ENCODE data around the gene CAPN12.
"Not testable (repeated sequence)": the region's sequence is repeated elsewhere in the genome, so short reads cannot be mapped to it uniquely, and the experiment has no call there.

Gene CAPN12

GRCh38 chr19:38744298-38744681 is at the start of gene CAPN12:
CAPN12 (minus strand) TSS chr19:38744474; CDS start chr19:38744165, 309 bp downstream.
- no peak for DNase-seq

- DNase-seq, result no peak
Observed at GRCh38 chr19:38793671-38794070, 49.4 kb upstream of the CAPN12 start.

GRCh38 chr19:38793177-38793576 is 48.9 kb upstream of the CAPN12 start:
- DNase-seq, result no peak

- no peak for DNase-seq
Observed at GRCh38 chr19:38792250-38793111, 48.2 kb upstream of the CAPN12 start.

- not testable (repeated sequence) for DNase-seq
Observed at GRCh38 chr19:38791451-38792064, 47.3 kb upstream of the CAPN12 start.

- not testable (repeated sequence) for DNase-seq
Observed at GRCh38 chr19:38790507-38791403, 46.5 kb upstream of the CAPN12 start.

- no peak for DNase-seq
Observed at GRCh38 chr19:38788478-38789243, 44.4 kb upstream of the CAPN12 start, which contains the start of gene LGALS7B. LGALS7B (plus strand) TSS chr19:38789200; CDS start chr19:38789227, 27 bp downstream.

GRCh38 chr19:38786572-38787265 is 42.4 kb upstream of the CAPN12 start:
- no peak for DNase-seq

GRCh38 chr19:38786061-38786460 is 41.8 kb upstream of the CAPN12 start:
- DNase-seq, result not testable (repeated sequence)

- DNase-seq, result no peak
Observed at GRCh38 chr19:38785187-38785699, 41.0 kb upstream of the CAPN12 start.

- no peak for DNase-seq
Observed at GRCh38 chr19:38784224-38784623, 40.0 kb upstream of the CAPN12 start.

GRCh38 chr19:38782212-38782611 is 37.9 kb upstream of the CAPN12 start:
- DNase-seq, result not testable (repeated sequence)

GRCh38 chr19:38781058-38781457 is 36.8 kb upstream of the CAPN12 start:
- no peak for DNase-seq

GRCh38 chr19:38780443-38780842 is 36.2 kb upstream of the CAPN12 start:
- no peak for DNase-seq

- no peak for DNase-seq
Observed at GRCh38 chr19:38778733-38779132, 34.5 kb upstream of the CAPN12 start.

- no peak for DNase-seq
Observed at GRCh38 chr19:38774181-38774950, 30.1 kb upstream of the CAPN12 start.

GRCh38 chr19:38773469-38774177 is 29.3 kb upstream of the CAPN12 start, which contains the start of gene LGALS7:
LGALS7 (minus strand) TSS chr19:38773517; CDS start chr19:38773492, 25 bp downstream.
- no peak for DNase-seq

- not testable (repeated sequence) for DNase-seq
Observed at GRCh38 chr19:38771569-38771968, 27.3 kb upstream of the CAPN12 start.

GRCh38 chr19:38770949-38771275 is 26.6 kb upstream of the CAPN12 start:
- not testable (repeated sequence) for DNase-seq
